Measurements from ENCODE around the gene DOLK. TPM values are rescaled to one million over a fixed set of nuclear protein-coding genes. Genes with fewer than 3 reads are reported as not detected.

Gene DOLK
- total RNA-seq, 1 donor from 2014 or later, result 8.4 TPM

- H3K27me3 ChIP-seq (ENCODE audit: low read depth), result no peaks in the 10 kb centered on the region
- H3K9me3 ChIP-seq (replicated peaks), result no peaks in the 10 kb centered on the region
- no peak overlapping the region for H3K27ac ChIP-seq (replicated peaks)
- intact Hi-C loops (cut with micrococcal nuclease), result loop anchor here (5.0 kb wide), 1 partner anchor 66 kb away; no protein-coding TSS in a partner anchor
- H3K36me3 ChIP-seq, result peaks cover 5% of the 10 kb centered on the region
- H3K4me1 ChIP-seq, result peaks cover 3% of the 10 kb centered on the region
- H3K4me3 ChIP-seq, result no peak overlapping the region
- no peak for TF ChIP-seq CTCF (IDR thresholded peaks at IDR 0.05; ENCODE audit: borderline replicate concordance)
- DNase-seq, result no peak
Observed at GRCh38 chr9:128928624-128929023, 18.8 kb downstream of the DOLK start.

GRCh38 chr9:128927731-128928411 is 19.5 kb downstream of the DOLK start:
- DNase-seq, result peak; percentile 51
- Histone ChIP-seq H3K27me3 (ENCODE audit: low read depth) (no peaks in the 10 kb centered on the region), H3K4me1 (peaks cover 8% of the 10 kb centered on the region)

GRCh38 chr9:128923493-128923883 is 23.9 kb downstream of the DOLK start:
- intact Hi-C loops (cut with micrococcal nuclease), result no loop called here
- H3K4me3 ChIP-seq, result no peak overlapping the region
- no peak for TF ChIP-seq CTCF (IDR thresholded peaks at IDR 0.05; ENCODE audit: borderline replicate concordance)
- H3K36me3 ChIP-seq, result no peaks in the 10 kb centered on the region
- no peak overlapping the region for H3K27ac ChIP-seq (replicated peaks)
- H3K9me3 ChIP-seq (replicated peaks), result no peaks in the 10 kb centered on the region
- H3K4me1 ChIP-seq, result peaks cover 52% of the 10 kb centered on the region
- no peak for DNase-seq
- H3K27me3 ChIP-seq (ENCODE audit: low read depth), result no peaks in the 10 kb centered on the region

More at GRCh38 chr9:128927731-128928411, 19.5 kb downstream of the DOLK start:
- Histone ChIP-seq H3K27ac (replicated peaks) (no peak overlapping the region), H3K4me3 (no peak overlapping the region), H3K9me3 (replicated peaks) (no peaks in the 10 kb centered on the region), H3K36me3 (no peaks in the 10 kb centered on the region)
- intact Hi-C loops (cut with micrococcal nuclease), result loop anchor here (5.0 kb wide), 1 partner anchor 66 kb away; no protein-coding TSS in a partner anchor
- TF ChIP-seq CTCF (IDR thresholded peaks at IDR 0.05; ENCODE audit: borderline replicate concordance), result peak; percentile 92

- peak; percentile 58 for DNase-seq
- intact Hi-C loops (cut with micrococcal nuclease), result no loop called here
Observed at GRCh38 chr9:128921881-128922763, 25.3 kb downstream of the DOLK start.

More at GRCh38 chr9:128921881-128922763, 25.3 kb downstream of the DOLK start:
- no peaks in the 10 kb centered on the region for H3K27me3 ChIP-seq (ENCODE audit: low read depth)
- H3K4me1 ChIP-seq, result peaks cover 62% of the 10 kb centered on the region
- no peaks in the 10 kb centered on the region for H3K9me3 ChIP-seq (replicated peaks)
- H3K36me3 ChIP-seq, result peaks cover 9% of the 10 kb centered on the region
- peak; percentile 38 for TF ChIP-seq CTCF (IDR thresholded peaks at IDR 0.05; ENCODE audit: borderline replicate concordance)
- H3K4me3 ChIP-seq, result peak overlapping the region; percentile 74
- peak overlapping the region; percentile 90 for H3K27ac ChIP-seq (replicated peaks)
